ENCODE results near the gene ZFX.

GRCh38 chrX:24148121-24148520 is 1.4 kb upstream of the ZFX start:
- TF ChIP-seq CTCF (IDR thresholded peaks at IDR 0.05; ENCODE audit: insufficient read depth, low read depth, low read length) (no peak), EZH2 (IDR thresholded peaks at IDR 0.05; ENCODE audit: insufficient read depth, low read length) (no peak)

All from astrocyte (in vitro differentiated cells and primary cell).